PC-3 (cell line): ENCODE results near the gene DHX30.

Experiments used
- EZH2 ChIP-seq: fragments of 300-600 bp; sonication (generic); IDR thresholded peaks from one replicate; pipeline ENCODE4 v1.6.1; 2017; ENCODE audit warnings: antibody characterized with exemption, mild to moderate bottlenecking, low read length; ENCODE audit not compliant: unreplicated experiment
- TF ChIP-seq, protein P1 (sequence below): fragments of 300-600 bp; sonication (generic); conservative IDR thresholded peaks from 2 replicates; pipeline ENCODE4 v1.5.1; 2017; ENCODE audit warnings: antibody characterized with exemption, low read depth, mild to moderate bottlenecking, low read length

GRCh38 chr3:47849186-47849698 lies 46.3 kb downstream of the DHX30 start:
- no peak for TF ChIP-seq EZH2
- TF ChIP-seq, protein P1, sequence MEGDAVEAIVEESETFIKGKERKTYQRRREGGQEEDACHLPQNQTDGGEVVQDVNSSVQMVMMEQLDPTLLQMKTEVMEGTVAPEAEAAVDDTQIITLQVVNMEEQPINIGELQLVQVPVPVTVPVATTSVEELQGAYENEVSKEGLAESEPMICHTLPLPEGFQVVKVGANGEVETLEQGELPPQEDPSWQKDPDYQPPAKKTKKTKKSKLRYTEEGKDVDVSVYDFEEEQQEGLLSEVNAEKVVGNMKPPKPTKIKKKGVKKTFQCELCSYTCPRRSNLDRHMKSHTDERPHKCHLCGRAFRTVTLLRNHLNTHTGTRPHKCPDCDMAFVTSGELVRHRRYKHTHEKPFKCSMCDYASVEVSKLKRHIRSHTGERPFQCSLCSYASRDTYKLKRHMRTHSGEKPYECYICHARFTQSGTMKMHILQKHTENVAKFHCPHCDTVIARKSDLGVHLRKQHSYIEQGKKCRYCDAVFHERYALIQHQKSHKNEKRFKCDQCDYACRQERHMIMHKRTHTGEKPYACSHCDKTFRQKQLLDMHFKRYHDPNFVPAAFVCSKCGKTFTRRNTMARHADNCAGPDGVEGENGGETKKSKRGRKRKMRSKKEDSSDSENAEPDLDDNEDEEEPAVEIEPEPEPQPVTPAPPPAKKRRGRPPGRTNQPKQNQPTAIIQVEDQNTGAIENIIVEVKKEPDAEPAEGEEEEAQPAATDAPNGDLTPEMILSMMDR, result no peak
